IgD-negative memory B cell (primary cell): Measurements from ENCODE around the gene RPUSD2. TPM values are rescaled to one million over a fixed set of nuclear protein-coding genes. Genes with fewer than 3 reads are reported as not detected.
A peak's percentile ranks its signal among the peaks of the same experiment; 100 is the strongest.
"Not testable (repeated sequence)": the region's sequence is repeated elsewhere in the genome, so short reads cannot be mapped to it uniquely, and the experiment has no call there.

Experiments used
- H3K27ac Mint-ChIP-seq, 3 donors: one replicate each; pipeline ENCODE4 v1.8.0; 2020 to 2022; ENCODE audit warnings: mild to moderate bottlenecking in 3 of 3, mixed read lengths in 3 of 3, moderate library complexity in 1 of 3
- H3K27me3 Mint-ChIP-seq: one replicate; pipeline ENCODE4 v1.8.0; 2021; ENCODE audit warnings: mixed read lengths
- H3K36me3 Mint-ChIP-seq: one replicate; pipeline ENCODE4 v1.8.0; 2020; ENCODE audit warnings: mild to moderate bottlenecking, mixed read lengths
- H3K4me1 Mint-ChIP-seq, 3 donors: one replicate each; pipeline ENCODE4 v1.8.0; 2020 to 2022; ENCODE audit warnings: mixed read lengths in 3 of 3, mild to moderate bottlenecking in 1 of 3
- H3K4me3 Mint-ChIP-seq, 4 donors: one replicate each; pipeline ENCODE4 v1.8.0; 2020 to 2022; ENCODE audit warnings: mild to moderate bottlenecking in 4 of 4, mixed read lengths in 4 of 4, moderate library complexity in 3 of 4
- H3K9me3 Mint-ChIP-seq, 3 donors: one replicate each; pipeline ENCODE4 v1.8.0; 2020 to 2021; ENCODE audit warnings: mixed read lengths in 3 of 3, mild to moderate bottlenecking in 1 of 3
- polyA plus RNA-seq: library from polyadenylated mRNA; unstranded; fragments of 300-500 nt; fragmentation: Illumina TruSeq; gene quantifications from one replicate; pipeline ENCODE4 v1.2.3, GENCODE V29; 2021

The RPUSD2 gene
- polyA plus RNA-seq, 1 donor from 2014 or later: 19.7 TPM

DNA sequence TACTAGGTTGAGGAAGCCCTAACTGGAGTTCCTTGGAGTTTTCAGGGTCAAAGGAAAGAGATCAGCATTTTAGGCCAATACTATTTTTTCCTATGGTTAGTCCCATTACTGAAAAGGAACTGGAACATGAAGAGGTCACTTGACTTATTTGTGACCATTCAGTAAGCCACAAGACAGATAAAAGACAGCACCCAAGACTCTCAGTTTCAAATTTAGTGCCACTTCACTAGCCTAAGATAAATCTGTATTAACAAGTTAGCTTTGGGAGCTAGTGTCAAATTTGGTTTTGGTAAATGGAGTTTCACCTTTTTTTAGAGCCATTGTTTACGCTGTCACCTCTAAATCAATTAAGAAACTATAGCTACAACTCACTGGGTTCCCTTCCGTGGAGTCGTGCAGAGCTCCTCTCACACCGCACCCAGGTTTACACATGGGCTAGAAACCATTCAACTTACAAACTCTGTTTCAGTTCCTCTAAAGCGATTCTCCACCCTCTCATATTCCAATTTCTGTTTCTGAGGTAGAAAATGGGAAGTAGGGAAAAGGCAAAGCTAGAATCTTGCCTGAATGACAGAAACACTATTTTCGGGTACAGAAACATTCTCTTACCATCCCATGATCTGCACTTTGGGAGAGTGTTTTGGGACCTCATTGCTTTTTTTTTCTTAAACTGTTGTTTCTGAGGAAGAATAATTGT lies 18.6 kb upstream of the RPUSD2 start:
- Mint-ChIP-seq H3K36me3 (peaks cover 20% of the 10 kb centered on the region), H3K9me3 (peaks cover 0 to 2% (median 0%) of the 10 kb centered on the region in 3 donors), H3K4me3 (peak overlapping the region; percentile 57 to 76 (median 67)), H3K27me3 (no peaks in the 10 kb centered on the region), H3K27ac (peak overlapping the region; percentile 67 to 97 (median 69)), H3K4me1 (peaks cover 42 to 63% (median 49%) of the 10 kb centered on the region in 3 donors)

DNA sequence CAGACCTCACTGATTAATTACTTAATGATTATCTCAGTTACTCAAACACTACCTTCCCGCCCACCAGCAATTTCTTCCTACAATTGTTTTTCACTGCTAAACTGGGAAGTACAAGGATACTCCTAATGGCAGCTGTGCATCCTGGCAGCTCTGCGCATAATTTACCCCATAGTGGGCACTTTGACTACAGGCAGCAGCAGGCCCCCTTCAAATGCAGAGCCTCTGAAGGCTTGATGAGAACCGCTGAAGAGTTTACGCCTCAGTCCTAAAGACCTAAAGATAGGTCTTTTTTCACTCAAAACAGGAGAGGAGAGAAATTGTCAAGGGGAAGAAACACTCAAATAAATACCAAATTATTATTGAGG lies 15.0 kb upstream of the RPUSD2 start:
- H3K27me3 Mint-ChIP-seq: no peaks in the 10 kb centered on the region
- peak overlapping the region; percentile 88 to 99 (median 95) for H3K4me3 Mint-ChIP-seq
- peaks cover 59 to 72% (median 71%) of the 10 kb centered on the region in 3 donors for H3K4me1 Mint-ChIP-seq
- peaks cover 28% of the 10 kb centered on the region for H3K36me3 Mint-ChIP-seq
- H3K27ac Mint-ChIP-seq: peak overlapping the region; percentile 97 to 98 (median 97)
- no peaks in the 10 kb centered on the region for H3K9me3 Mint-ChIP-seq

DNA sequence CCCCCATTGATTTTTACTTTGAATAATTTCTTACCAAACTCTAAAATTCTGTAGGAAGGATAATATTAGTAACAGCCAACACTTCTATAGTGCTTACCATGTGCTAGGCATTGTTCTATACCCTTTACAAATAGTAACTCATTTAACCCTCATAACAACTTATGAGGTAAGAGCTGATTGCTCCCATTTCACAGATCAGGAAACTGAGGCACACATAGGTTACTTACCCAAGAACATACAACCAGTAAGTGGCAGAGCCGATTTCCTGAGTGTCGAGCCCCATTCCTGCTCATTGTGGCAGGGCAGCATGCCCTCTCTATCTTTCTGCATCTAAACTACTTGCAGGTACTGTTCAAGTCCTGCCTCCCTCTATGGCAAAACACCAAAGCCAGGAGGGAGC lies 13.2 kb upstream of the RPUSD2 start:
- Mint-ChIP-seq H3K9me3 (no peaks in the 10 kb centered on the region), H3K4me1 (peaks cover 54 to 71% (median 70%) of the 10 kb centered on the region in 3 donors), H3K4me3 (peak overlapping the region in 3 of 4 donors; percentile 18 to 99 (median 20)), H3K27me3 (no peaks in the 10 kb centered on the region), H3K27ac (peak overlapping the region; percentile 61 to 98 (median 63)), H3K36me3 (peaks cover 31% of the 10 kb centered on the region)

DNA sequence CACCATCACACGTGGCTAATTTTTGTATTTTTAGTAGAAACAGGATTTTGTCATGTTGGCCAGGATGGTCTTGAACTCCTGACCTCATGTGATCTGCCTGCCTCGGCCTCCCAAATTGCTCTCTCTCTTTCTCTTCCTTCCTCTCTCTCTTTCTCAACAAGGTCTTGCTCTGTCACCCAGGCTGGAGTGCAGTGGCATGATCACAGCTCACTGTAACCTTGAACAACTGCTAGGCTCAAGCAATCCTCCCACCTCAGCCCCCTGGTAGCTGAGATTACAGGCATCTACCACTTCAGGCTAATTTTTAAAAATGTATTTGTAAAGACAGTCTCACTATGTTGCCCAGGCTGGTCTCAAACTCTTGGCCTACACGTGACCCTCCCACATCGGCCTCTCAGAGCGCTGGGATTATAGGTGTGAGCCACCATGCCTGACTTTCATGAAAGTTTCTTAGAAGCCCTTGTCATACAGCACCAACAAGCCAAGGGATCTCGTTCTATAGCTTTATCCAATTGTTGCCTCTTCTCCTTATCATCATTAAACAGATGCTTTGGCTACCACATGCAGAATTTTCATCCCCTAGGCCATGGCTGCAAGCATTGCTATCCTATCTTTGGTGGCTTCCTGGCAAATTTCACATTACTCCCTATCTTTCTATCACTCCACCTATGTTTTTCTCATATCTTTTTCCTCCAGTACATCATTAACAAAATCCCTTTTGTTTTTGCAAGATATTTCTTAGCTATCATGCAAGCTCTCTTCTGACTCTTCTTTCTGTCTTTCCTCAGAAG lies 10.0 kb upstream of the RPUSD2 start:
- no peaks in the 10 kb centered on the region for H3K9me3 Mint-ChIP-seq
- H3K27ac Mint-ChIP-seq: peak overlapping the region; percentile 90 to 98 (median 95)
- peaks cover 56 to 69% (median 63%) of the 10 kb centered on the region in 3 donors for H3K4me1 Mint-ChIP-seq
- H3K36me3 Mint-ChIP-seq: peaks cover 26% of the 10 kb centered on the region
- H3K4me3 Mint-ChIP-seq: peak overlapping the region; percentile 69 to 90 (median 88)
- no peaks in the 10 kb centered on the region for H3K27me3 Mint-ChIP-seq

DNA sequence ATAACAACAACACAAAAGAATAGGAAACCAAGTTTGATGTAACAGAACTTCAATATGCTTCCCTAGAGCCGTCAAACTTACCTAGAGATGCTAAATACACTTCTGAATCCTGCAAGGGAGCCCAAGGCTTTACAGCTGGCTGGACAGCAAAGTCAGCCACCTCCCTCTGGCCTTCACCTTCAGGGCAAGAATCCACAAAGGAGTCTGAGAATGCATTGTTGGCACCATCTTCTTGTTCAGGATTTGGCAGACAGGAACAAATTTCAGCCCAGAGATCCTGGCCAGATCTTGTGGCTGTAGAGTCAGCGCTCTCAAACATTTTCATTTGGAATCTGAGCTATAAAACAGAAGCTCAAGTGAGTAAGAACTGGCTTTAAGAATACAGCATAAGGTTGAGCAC lies 6.4 kb upstream of the RPUSD2 start:
- Mint-ChIP-seq H3K9me3 (no peaks in the 10 kb centered on the region), H3K4me3 (peak overlapping the region; percentile 33 to 72 (median 56)), H3K36me3 (peaks cover 10% of the 10 kb centered on the region), H3K4me1 (peaks cover 43 to 54% (median 44%) of the 10 kb centered on the region in 3 donors), H3K27ac (peak overlapping the region in 2 of 3 donors; percentile 55 to 61), H3K27me3 (no peaks in the 10 kb centered on the region)

DNA sequence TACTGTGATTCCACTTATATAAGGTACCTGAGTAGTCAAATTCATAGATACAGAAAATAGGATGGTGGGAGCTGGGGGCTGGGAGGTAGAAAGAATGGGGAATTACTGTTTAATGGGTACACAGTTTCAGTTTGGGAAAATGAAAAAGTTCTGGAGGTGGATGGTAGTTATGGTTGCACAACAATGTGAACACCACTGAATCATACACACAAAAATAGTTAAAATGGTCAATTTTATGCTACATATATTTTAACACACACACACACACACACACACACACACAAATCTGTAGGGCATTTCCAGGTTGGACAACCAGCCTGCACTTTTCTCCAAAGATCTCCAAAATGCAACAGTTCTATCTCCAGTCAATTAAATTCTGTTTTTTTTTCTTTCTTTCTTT lies 5.7 kb upstream of the RPUSD2 start:
- no peaks in the 10 kb centered on the region for H3K27me3 Mint-ChIP-seq
- peaks cover 37 to 48% (median 38%) of the 10 kb centered on the region in 3 donors for H3K4me1 Mint-ChIP-seq
- H3K27ac Mint-ChIP-seq: no peak overlapping the region
- H3K36me3 Mint-ChIP-seq: peaks cover 8% of the 10 kb centered on the region
- H3K4me3 Mint-ChIP-seq: peak overlapping the region; percentile 81 to 96 (median 94)
- H3K9me3 Mint-ChIP-seq: no peaks in the 10 kb centered on the region

DNA sequence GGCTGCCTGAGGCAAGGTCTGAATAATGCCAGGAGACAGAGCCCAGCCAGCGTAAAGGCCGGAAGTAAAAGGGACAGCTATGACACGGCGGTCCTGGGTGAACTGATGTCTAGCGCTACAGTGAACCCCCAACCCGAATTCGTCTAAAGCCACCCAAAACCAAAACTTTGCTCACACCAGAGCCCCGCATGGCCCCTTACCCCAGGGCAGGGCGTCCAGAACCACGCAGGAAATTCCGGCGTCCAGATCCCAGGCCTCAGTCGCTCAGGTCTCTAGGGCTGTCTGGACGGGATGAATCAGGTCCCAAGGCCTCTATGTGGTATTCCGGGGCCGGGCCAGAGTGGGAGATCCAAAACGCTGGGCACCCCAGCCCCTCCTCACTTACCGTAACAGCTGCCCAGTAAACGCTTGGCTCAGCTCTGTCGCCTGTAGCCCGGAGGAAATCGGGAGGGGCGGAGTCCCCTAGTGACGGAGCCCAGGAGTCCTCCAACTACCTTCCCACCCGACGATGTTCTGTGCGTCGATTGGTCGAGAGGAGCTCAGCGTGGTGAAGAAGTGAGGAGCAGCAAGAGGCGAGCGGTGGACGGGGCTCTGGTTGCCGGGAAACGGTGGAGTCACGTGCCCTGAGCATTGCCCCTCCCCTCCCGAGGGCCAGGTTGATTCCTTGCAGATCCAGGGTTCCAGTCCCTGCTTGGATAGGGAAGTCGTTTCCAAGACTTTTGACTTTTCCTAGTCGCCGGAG lies 4.3 kb upstream of the RPUSD2 start, which contains the start of gene CCDC32:
Gene CCDC32, minus strand, starts transcription at position 452 of the 742 bp plus-strand sequence. CDS start 2,027 bp downstream, outside the sequence.
- no peaks in the 10 kb centered on the region for H3K27me3 Mint-ChIP-seq
- peaks cover 34 to 43% (median 41%) of the 10 kb centered on the region in 3 donors for H3K4me1 Mint-ChIP-seq
- peaks cover 8% of the 10 kb centered on the region for H3K36me3 Mint-ChIP-seq

DNA sequence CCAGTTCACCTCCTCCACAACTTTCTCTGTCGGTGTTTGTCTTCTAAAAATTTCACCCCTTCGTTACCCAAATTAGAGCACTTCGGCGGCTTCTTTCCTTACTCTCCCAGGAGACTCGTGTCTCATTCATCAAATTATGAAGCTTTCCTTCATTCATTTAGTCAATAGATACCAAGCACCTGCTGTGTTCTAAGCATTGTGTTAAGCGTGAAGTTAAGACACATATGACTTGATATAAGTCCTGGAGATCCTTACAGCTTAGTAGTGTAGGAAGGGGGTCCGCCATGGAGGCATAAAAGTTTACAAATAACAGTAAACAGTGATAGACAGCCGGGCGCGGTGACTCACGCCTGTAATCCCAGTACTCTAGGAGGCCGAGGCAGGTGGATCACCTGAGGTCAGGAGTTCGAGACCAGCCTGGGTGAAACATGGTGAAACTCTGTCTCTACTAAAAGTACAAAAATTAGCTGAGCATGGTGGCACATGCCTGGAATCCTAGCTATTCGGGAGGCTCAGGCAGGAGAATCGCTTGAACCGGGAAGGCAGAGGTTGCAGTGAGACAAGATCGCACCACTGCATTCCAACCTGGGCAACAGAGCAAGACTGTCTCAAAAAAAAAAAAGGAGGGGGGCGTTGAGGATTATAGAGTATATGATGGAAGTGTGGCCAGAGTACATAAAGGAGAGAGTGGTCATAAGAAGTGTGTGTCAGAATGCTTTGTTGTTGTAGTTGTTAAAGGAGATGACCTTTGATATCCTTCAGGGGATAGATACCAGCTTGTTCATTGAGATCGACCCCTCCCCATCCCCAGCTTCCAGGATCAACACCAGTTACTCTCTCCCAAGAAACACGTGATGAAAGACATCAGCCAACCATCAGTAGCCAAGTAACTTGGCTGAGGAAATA lies 3.5 kb upstream of the RPUSD2 start:
- Mint-ChIP-seq H3K27me3 (no peaks in the 10 kb centered on the region), H3K36me3 (peaks cover 3% of the 10 kb centered on the region), H3K9me3 (no peaks in the 10 kb centered on the region), H3K4me1 (peaks cover 37 to 44% (median 43%) of the 10 kb centered on the region in 3 donors), H3K4me3 (peak overlapping the region; percentile 81 to 98 (median 95)), H3K27ac (peak overlapping the region; percentile 66 to 98 (median 96))

More for the DNA sequence above, 4.3 kb upstream of the RPUSD2 start, which contains the start of gene CCDC32:
- Mint-ChIP-seq H3K27ac (peak within 1 kb of the TSS; percentile 66 to 98 (median 96)), H3K9me3 (no peaks in the 10 kb centered on the region), H3K4me3 (peak within 1 kb of the TSS; percentile 81 to 98 (median 95))

DNA sequence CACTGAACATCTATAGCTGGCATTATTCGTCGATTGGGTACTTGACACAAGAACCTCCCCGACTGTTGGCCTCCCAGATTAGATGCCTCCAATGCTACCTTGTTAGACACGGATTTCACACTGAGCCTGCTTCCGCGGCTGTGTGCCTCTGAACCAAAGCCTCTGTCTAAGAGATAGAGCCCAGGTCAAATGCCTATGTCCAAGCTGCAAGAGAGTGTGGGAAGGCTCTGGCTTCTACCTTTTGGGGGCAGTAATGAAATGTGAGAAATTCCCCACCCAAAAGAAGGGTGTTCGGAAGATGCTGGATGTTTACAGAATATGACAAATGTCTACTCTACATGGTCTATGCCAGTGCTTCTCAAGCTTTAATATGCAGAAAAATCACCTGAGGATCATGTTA lies 2.0 kb upstream of the RPUSD2 start:
- Mint-ChIP-seq H3K4me3 (peak overlapping the region in 2 of 4 donors; percentile 58 to 90), H3K4me1 (peaks cover 30 to 45% (median 40%) of the 10 kb centered on the region in 3 donors), H3K36me3 (no peaks in the 10 kb centered on the region), H3K27ac (peak overlapping the region in 1 of 3 donors; percentile 97), H3K9me3 (no peaks in the 10 kb centered on the region), H3K27me3 (no peaks in the 10 kb centered on the region)

DNA sequence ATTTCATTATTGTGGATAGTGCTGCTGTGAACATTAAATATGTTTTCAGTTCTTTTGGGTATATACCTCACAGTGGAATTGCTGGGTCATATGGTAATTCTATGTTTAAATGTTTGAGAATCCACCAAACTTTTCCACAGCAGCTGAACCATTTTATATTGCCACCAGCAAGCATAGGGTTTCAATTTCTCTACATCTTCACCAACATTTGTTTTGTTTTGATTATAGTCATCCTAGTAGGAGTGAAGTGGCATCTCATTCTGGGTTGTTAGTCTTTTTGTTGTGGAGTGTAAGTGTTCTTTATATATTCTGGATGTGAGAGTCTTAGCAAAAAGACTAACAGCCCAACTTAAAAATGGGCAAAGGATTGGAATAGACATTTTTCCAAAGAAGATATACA lies 6.0 kb downstream of the RPUSD2 start:
- Mint-ChIP-seq H3K36me3 (no peaks in the 10 kb centered on the region), H3K4me3 (peak overlapping the region in 1 of 4 donors; percentile 68), H3K4me1 (peaks cover 11 to 16% (median 12%) of the 10 kb centered on the region in 3 donors), H3K27me3 (no peaks in the 10 kb centered on the region), H3K9me3 (no peaks in the 10 kb centered on the region), H3K27ac (peak overlapping the region in 1 of 3 donors; percentile 35)

DNA sequence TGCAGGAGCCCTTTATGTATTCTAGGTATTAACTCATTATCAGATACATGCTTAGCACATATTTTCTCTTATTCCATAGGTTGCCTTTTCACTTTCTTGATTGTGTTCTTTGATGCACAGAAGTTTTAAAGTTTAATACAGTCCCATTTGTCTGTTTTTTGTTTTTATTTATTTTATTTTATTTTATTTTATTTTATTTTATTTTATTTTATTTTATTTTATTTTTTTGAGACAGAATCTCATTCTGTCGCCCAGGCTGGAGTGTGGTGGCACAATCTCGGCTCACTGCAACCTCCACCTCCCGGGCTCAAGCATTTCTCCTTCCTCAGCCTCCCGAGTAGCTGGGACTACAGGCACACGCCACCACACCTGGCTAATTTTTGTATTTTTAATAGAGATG lies 7.8 kb downstream of the RPUSD2 start:
- H3K36me3 Mint-ChIP-seq, H3K27me3 Mint-ChIP-seq, H3K27ac Mint-ChIP-seq, H3K4me1 Mint-ChIP-seq, H3K9me3 Mint-ChIP-seq, H3K4me3 Mint-ChIP-seq: not testable (repeated sequence)

DNA sequence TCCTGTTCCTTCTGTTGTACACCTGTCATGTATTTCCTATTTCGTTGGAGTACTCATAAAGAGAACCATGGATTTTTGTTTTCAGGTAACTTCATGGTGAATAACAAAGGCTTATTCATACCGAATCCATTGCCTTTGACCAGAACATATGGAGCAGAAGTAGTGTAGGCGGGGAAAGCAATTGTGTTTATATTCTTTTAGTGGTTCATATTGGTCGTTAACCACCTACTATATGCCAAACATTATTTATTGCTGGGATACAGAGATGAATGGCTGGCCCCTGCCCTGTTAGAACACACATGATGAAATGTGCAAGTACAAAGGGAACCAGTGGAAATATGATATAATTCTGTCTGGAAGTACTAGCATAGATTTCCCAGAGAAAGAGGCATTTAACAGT lies 9.8 kb downstream of the RPUSD2 start:
- Mint-ChIP-seq H3K4me1 (peaks cover 0 to 6% (median 4%) of the 10 kb centered on the region in 3 donors), H3K27ac (no peak overlapping the region), H3K9me3 (no peaks in the 10 kb centered on the region), H3K27me3 (no peaks in the 10 kb centered on the region), H3K4me3 (no peak overlapping the region), H3K36me3 (peaks cover 1% of the 10 kb centered on the region)

DNA sequence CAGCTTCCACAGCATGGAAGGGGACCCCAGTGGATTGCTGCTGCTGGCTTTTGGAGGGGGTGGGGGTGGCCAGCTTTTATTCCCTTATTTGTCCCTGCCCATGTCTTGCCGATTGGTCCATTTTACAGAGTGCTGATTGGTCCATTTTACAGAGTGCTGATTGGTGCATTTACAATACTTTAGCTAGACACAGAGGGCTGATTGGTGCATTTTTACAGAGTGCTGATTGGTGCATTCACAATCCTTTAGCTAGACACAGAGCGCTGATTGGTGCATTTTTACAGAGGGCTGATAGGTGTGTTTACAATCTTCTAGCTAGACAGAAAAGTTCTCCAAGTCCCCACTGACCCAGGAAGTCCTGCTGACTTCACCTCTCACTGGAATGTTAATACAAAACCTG lies 12.7 kb downstream of the RPUSD2 start:
- not testable (repeated sequence) for H3K36me3 Mint-ChIP-seq, H3K9me3 Mint-ChIP-seq, H3K4me1 Mint-ChIP-seq, H3K27me3 Mint-ChIP-seq, H3K4me3 Mint-ChIP-seq
- H3K27ac Mint-ChIP-seq: peak overlapping the region in 1 of 3 donors; percentile 53

DNA sequence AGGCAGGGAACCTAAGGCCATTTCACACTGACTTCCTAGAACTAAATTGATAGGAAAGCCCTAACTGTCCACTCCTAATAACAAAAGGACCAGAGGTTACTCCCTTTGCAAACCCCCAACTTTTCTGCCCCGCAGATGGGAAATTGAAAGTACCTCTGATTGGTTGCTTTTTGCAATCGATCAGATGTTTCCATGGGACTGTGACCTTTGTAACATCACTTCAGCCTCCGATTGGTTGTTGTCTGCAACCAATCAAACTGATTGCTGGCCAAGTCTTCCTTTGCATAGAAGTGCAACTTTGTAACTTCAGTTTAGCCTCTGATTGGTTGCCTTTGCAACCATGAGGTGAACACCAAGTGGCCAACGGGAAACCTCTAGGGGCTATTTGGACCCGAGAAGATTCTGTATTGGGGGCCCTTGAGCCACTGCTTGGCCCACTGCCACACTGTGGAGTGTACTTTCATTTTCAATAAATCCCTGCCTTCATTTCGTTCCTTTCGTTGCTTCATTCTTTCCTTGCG lies 13.7 kb downstream of the RPUSD2 start:
- peak overlapping the region in 1 of 4 donors; percentile 47 for H3K4me3 Mint-ChIP-seq
- peaks cover 1% of the 10 kb centered on the region for H3K36me3 Mint-ChIP-seq

More for the DNA sequence above, 13.7 kb downstream of the RPUSD2 start:
- H3K27me3 Mint-ChIP-seq: no peaks in the 10 kb centered on the region
- no peak overlapping the region for H3K27ac Mint-ChIP-seq
- H3K9me3 Mint-ChIP-seq: no peaks in the 10 kb centered on the region
- H3K4me1 Mint-ChIP-seq: peaks cover 0 to 1% (median 0%) of the 10 kb centered on the region in 3 donors
